Measurements from ENCODE around the gene GTSE1.
"Not testable (repeated sequence)": the region's sequence is repeated elsewhere in the genome, so short reads cannot be mapped to it uniquely, and the experiment has no call there.

The GTSE1 gene, protein sequence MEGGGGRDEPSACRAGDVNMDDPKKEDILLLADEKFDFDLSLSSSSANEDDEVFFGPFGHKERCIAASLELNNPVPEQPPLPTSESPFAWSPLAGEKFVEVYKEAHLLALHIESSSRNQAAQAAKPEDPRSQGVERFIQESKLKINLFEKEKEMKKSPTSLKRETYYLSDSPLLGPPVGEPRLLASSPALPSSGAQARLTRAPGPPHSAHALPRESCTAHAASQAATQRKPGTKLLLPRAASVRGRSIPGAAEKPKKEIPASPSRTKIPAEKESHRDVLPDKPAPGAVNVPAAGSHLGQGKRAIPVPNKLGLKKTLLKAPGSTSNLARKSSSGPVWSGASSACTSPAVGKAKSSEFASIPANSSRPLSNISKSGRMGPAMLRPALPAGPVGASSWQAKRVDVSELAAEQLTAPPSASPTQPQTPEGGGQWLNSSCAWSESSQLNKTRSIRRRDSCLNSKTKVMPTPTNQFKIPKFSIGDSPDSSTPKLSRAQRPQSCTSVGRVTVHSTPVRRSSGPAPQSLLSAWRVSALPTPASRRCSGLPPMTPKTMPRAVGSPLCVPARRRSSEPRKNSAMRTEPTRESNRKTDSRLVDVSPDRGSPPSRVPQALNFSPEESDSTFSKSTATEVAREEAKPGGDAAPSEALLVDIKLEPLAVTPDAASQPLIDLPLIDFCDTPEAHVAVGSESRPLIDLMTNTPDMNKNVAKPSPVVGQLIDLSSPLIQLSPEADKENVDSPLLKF

DNA sequence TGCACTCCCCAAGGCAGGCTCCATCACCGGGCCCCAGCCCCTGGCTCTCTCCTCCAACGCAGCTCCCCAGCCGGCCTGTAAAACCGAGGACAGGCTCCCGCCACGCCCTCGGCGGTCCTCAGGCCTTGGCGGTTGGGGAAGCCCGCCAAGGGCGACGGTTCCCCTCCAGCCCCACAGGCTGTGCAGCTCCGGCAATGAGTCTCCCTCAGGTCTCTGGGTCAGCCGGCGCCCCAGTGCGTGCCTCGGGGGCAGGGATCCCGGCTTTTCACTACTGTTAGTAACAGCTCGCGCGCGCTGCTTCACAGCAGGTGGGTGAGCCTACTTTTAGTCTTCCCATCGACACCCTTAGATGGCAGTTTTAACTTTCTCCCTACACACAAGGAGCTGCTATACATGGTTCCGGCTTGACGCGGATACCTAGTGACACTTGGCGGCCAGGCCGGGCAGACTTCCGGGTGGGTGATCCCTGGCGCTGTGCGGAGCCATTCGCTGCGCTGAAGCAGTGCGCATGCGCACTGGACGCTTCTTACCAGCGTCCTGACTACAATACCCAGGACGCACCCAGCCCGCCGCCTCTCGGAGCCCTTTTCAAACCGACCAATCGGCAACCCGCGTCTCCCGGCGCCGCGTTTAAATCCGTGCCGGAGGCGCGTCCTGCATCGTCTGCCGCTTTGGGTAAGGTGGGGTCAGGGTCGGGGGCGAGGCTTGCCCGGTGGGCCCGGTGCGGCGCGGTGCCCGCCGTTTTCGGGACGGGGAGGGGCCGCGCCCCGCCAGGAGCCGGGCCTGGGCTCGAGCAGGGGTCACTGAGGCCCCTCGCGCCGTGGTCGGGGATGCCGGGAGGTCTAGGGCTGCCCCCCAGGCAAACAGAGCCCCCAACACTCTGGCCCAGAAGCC is at the start of gene GTSE1:
Gene GTSE1, plus strand, starts transcription at position 614 of the 894 bp plus-strand sequence. CDS start 531 bp downstream, outside the sequence.
- peak; percentile 92 to 95 for DNase-seq (ENCODE audit: low read depth in 2 of 2)

DNA sequence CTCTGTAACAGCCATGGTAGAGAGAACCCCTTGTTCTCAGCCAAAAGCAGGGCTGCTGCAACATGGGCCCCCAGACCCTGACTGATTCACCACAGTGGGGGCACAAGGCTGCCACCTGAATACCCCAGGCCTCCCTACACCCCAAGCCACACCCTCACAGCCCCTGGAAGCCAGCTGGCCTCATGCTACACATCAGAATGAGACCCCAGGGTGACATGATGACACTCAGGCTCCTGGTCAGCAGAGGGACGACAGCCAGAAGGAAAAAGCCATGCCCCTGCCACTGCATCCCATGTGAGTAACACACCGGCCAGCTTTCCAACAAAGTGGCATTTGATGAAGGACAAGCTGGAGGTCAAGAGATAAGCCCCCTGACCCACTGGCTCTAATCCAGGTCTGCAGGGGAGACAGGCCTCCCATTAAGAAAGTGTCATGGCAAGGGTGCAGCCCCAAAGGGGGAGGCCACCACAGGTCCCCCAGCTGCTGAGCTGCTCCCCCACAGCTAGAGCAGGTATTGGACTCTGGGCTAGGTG is 49.2 kb upstream of the GTSE1 start:
- no peak for DNase-seq (ENCODE audit: low read depth in 2 of 2)

DNA sequence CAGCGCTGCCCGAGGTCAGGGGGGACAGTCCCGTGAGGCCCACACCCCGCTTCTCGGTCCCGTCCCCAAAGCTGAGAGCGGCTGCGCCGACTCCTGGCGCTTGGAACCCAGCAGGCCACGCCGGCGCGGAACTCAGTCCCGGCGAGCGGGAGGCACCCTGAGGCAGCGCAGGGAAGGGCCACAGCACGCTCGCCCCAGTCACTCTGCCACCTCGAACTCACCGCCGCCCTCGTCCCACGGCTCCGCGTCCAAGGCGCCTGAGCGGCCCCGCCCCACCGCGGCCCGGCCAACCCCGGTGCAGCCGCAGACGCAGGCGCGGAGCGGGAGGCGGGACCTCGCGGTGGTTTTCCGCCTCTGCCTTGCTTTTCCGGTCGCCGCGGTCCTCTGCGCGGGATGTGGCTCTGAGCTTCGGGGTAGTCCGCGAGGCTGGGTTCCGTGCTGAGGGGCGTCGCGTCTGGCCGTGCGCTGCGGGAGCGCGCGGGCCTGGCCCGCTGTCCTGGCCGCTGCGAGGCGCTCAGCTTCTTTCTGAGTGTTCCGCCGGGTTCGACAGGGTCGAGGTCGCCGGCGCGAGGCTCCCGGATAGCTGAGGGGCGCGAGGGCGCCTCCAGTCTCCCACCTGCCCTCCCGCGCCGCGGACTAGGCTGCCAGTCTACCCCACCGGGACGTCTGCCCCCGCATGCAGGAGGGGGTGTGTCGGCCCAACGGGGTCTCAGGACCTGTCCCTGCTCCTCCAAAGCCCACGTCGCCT is 46.5 kb upstream of the GTSE1 start, which contains the start of gene CDPF1:
Gene CDPF1, minus strand, starts transcription at position 259 of the 748 bp plus-strand sequence. CDS start 2,009 bp downstream, outside the sequence.
- peak; percentile 80 to 87 for DNase-seq (ENCODE audit: low read depth in 2 of 2)

DNA sequence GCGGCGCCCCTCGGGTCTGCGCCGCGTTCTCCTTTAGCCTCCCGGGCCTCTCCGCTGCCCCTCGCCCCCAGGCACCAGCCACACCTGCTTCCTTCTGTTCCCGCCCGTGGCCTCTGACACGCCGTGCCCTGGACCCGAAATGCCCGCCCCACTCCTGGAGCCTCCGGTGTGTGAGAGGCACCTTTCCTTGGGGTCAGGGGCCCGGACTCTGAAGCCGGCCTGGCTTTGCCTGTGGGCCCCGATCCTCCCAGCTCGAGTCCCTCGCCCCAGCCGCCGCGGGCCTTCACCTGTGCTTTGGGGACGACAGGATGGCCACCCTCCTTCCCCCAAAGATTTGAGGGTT is 45.9 kb upstream of the GTSE1 start:
- no peak for DNase-seq (ENCODE audit: low read depth in 2 of 2)

DNA sequence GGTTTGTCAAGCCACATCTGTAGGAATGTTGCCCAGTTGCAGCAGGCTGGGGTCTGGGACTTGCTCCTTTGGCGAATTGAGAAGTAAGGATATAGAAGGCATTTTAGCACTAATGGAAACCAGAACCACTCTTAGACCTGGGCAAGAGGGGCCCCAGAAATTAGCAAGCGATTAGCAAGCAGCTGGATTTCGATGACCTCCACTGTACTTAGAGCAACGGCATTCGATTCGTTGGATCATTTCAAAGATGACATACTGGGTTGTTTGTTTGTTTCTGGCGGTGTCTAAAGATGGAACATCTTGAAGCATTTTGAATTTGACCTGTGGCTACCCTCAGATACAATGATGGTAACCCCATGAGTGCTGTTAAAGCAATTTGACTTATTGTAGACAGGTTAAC is 45.4 kb upstream of the GTSE1 start:
- DNase-seq (ENCODE audit: low read depth in 2 of 2), result no peak

DNA sequence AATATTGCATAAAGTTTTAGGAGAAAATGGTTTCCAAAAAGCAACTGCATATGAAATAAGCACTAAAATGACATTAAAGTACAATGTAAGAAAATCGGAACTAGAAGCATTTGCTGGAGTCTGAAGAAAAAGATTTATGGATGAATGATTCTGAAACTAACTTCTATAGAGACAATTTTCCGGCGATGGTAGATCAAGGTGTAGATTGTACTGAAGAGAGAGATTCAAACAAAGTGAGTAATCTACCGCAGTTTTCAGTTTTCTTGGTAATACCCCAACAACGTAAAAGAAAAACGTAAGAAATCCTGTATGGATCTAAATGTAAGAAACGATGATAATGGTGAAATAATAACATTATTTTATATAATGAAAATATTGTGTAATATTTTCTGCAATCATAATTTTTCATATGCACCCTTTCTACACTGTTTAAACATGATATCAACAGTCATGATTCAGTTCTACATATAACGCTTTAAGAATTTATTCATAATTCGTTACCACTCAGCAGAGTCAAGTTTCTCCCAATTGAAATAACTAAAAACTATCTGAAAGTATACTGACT is 44.8 kb upstream of the GTSE1 start:
- DNase-seq (ENCODE audit: low read depth in 2 of 2), result no peak

DNA sequence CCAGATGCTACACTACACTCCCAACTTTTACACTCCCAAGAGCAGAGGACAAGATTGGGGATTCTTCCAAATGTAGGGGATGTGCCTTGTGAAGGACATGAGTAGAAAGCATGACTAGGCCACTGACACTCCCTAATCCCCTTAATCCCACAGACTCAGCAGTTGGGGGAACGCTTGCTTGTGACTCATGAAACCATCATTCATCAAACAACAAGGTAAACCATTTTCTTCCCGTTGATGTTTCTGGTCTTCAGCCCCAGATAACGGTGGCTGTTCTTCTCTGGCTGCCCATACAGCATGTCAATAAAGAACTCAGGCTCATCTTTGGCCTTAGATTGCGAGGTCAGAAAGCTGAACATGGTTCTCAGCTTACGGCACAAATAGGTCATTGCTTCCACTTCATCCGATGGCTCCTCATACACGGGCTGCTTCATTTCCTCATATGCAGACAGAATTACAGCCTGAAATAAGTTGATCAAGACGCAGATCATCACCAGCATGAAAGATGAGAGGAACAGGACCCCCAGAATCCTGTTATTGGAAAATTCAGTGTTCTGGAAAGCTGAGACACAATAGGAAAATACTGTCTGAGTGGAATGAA is 40.2 kb upstream of the GTSE1 start:
- no peak for DNase-seq (ENCODE audit: low read depth in 2 of 2)

DNA sequence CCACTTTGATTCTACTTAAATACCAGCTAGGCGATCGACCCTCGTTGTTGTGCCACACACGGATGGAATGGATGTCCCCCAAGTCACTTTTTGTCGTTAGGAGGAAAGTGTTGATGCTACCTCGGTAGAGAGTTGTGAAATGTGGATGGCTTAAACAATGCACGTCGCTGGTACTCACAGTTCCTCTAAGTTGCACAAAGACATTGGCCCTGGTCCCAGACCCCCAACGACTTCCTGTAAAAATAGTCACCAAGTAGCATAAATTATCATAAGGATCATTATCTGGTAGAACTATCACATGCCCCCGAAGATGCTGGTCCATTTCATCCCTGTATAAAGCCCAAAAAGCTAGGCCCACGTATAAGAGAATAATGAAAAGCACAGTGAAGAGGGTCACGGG is 37.3 kb upstream of the GTSE1 start:
- no peak for DNase-seq (ENCODE audit: low read depth in 2 of 2)

DNA sequence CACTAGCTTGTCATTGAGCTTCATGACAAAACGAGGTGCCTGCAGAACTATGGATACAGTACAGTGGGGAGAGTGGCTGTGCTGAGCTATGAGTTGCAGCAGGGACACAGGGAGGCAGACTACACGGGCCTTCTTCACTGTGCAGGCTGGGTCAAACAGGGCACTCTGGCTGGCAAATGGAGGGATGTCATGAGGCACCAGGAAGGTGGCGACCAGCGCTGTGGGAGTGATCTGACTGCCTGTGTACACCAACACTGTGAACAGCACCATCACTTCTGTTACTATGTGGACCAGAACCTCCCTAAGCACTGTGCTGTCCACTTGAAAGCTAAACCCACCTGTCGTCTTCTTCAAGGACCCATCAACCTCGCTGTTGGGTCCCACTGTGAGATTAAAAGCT is 36.6 kb upstream of the GTSE1 start:
- DNase-seq (ENCODE audit: low read depth in 2 of 2), result no peak

DNA sequence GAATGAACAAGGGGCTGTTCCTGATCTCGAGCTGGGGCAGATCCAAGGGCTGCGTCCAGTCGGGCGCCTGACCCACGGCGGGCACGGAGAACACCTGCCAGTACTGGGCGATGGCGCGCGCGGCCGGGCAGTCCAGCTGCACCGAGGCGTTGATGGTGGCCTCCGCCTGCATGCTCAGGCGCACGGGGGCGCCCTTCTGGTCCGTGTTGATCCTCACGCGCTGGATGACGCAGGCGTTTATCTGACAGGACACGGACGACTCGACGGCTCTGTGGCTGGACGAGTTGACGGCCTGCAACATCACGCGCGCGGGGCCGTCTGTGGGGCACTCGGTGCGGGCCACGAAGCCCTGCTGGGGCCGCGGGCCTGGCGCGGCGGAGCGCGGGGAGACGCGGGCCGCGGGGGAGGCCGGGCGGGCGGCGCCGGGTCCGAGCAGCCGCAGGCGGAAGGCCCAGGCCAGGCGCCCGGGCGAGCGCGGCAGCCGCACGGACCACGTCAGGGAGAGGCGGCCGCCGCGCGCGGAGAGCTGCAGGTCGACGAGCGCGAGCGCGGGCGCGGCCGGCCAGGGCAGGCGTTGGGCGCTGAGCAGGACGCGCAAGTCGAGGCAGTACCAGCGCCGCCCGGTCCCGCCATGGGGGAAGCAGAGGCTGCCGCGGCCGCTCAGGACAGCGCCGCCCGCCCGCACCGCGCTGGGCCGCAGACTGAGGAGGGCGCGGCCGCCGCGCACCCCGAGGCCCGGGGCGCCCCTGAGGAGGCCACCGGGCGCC is 34.0 kb upstream of the GTSE1 start:
- DNase-seq (ENCODE audit: low read depth in 2 of 2), result no peak

DNA sequence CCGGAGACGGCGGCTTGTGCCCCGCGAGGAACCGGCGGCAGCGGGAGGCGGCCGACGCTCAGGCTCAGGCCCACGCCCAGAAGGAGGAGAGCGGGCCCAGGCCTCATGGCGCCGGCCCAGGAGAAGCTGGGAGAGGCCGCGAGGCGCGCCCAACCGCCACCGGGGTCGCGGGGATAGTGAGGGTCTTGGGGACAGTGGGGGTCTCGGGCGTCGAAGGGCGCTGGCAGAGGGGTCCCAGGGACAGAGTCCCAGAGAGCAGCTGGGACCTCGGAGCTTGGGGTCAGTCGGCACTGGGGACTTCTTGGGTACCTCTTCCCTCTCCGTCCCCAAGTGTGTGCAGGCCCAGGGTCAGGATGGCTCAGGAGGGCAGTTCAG is 33.5 kb upstream of the GTSE1 start, which contains the start of gene PKDREJ:
Gene PKDREJ, minus strand, starts transcription at position 128 of the 375 bp plus-strand sequence. Its CDS starts 21 bp downstream, at position 107.
- DNase-seq (ENCODE audit: low read depth in 2 of 2), result no peak

DNA sequence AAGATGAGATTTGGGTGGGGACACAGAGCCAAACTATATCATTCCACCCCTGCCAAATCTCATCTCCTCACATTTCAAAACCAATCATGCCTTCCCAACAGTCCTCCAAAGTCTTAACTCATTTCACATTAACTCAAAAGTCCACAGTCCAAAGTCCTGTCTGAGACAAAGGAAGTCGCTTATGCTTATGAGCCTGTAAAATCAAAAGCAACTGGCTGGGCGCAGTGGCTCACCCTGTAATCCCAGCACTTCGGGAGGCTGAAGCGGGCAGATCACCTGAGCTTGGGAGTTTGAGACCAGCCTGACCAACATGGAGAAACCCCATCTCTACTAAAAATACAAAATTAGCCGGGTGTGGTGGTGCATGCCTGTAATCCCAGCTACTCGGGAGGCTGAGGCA is 32.1 kb upstream of the GTSE1 start:
- DNase-seq (ENCODE audit: low read depth in 2 of 2), result not testable (repeated sequence)

DNA sequence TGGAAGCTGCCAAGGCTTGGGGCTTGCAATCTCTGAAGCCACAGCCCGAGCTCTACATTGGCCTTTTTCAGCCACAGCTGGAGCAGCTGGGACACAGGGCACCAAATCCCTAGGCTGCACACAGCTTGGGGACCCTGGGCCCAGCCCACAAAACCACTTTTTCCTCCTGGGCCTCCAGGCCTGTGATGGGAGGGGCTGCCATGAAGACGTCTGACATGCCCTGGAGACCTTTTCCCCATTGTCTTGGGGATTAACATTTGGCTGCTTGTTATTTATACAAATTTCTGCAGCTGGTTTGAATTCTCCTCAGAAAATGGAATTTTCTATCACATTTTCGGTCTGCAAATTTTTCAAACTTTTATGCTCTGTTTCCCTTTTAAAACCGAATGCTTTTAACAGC is 31.0 kb upstream of the GTSE1 start:
- not testable (repeated sequence) for DNase-seq (ENCODE audit: low read depth in 2 of 2)

DNA sequence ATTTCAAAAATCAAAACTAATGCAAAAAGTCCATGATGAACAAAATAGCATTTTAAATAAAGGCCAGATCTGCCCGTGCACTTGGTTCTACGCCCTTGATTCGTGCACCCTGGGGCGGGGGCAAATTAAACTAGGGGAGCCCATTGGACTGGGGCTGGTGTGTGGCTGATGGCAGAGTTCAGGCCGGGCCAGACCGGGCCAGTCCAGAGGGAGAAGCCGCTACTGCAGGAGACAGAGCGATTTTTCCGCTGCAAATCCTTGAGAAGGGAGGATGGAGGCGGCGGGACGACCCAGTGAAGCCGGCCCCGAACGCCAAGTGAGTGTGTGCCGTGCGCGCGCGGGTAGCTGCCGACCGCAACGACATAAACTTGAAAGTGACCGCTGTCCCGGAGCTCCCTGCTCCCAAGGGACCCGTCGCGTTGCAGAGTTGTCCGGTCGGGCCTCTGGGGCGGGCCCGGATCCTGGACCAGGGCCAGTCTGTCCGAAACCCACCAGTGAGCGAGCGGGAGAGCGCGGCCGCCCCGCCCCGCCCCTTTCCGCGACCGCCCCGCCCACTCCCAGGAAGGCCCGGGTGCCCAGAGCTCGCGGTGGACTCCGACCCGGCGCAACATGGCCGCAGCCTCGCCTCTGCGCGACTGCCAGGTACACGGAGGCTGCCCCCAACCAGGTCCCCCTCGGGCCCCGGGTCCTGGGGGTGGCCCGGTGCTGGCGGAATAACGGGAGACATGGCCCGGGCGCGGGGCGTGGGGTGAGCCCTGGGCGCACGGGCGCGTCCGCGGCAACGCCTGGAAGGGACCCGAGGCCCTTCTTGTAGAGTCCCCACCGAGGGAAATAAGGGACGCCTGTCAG is 29.0 kb upstream of the GTSE1 start, which contains the start of gene TTC38:
Gene TTC38, plus strand, starts transcription at position 578 of the 849 bp plus-strand sequence. Its CDS starts 32 bp downstream, at position 610.
- DNase-seq (ENCODE audit: low read depth in 2 of 2), result no peak

DNA sequence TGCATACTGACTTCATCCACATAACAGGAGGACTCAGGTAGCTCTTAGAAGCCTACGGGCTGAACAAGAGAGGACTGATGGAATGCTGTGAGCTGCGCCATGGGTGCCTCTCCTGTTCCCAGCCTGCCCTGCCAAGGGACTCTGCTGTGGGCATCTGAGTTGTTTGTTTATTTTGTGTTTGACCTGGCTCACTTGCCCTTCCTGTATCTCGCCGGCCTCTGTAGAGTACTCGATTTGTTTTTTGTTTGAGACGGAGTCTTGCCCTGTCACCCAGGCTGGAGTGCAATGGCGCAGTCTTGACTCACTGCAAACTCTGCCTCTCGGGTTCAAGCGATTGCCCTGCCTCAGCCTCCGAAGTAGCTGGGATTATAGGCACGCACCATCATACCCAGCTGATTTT is 27.1 kb upstream of the GTSE1 start:
- no peak for DNase-seq (ENCODE audit: low read depth in 2 of 2)

DNA sequence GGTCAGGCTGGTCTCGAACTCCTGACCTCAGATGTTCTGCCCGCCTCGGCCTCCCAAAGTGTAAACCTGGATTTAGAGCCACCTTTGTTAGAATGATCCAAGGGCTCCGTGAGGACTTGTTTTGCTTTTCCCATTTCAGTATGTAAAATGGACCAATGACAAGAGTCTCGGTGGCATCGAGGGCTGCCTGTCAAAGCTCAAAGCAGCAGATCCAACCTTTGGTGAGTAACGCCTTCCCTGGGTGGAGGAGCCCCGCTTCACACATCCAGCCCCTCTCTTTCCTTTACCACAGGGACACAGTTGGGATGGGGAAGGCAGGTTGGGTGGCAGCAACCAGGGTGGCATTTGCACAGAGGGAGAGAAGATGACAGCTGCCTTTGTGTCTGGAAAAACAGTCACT is 24.5 kb upstream of the GTSE1 start:
- DNase-seq (ENCODE audit: low read depth in 2 of 2), result no peak

DNA sequence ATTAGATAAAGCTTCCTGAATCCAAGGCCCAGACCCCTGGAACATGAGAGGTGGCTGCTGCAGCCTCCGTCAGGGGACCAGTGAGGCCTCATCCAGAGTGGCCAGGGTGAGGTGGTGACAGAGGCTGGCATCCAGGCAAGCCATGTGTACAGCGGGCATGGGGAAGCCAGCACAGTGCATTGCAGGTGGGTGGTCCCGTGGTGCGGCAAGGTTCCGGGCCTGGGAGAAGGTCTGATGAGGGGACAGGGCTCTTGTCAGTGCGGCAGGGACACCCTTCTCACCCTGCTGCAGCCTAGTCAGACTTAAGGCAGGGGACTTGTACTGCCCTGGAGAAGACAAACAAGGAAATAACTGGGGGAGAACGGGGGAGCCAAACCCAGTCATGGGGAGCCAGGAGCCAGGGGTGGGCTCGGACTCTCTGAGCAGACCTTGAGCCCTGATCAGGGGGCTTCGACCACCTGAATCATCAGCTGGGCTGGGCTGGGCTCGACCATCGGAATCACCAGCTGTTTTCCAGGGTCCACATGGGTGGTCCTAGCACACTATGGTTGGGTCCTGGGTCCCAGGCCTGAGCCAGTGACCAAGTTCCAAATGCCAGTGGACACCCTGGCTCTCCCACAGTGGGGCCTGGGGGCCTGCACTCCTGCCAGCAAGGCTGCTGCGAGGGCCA is 23.8 kb upstream of the GTSE1 start:
- no peak for DNase-seq (ENCODE audit: low read depth in 2 of 2)

Data from stimulated activated CD4-positive, alpha-beta T cell treated with anti-CD3 and anti-CD28 coated beads, Interleukin-4, amount 100 ng/mL, for 48 hours (primary cell).